GM12878 (cell line): ENCODE measurements around the gene BCL2. TPM values are rescaled to one million over a fixed set of nuclear protein-coding genes. Genes with fewer than 3 reads are reported as not detected.

Experiments used
- CHD1 ChIP-seq: IDR thresholded peaks from 2 replicates; pipeline ENCODE4 v1.6.1; 2012; ENCODE audit warnings: low read depth, low read length, improper control_type of control experiment
- CHD2 ChIP-seq: IDR thresholded peaks from 2 replicates; pipeline ENCODE4 v1.6.1; 2011; ENCODE audit warnings: low read depth, low read length, improper control_type of control experiment, borderline replicate concordance
- CREM ChIP-seq: IDR thresholded peaks from 2 replicates; pipeline ENCODE4 v1.6.1; 2014; ENCODE audit warnings: antibody characterized with exemption, low read depth
- EZH2 ChIP-seq: IDR thresholded peaks from 2 replicates; pipeline ENCODE4 v1.6.1; 2012; ENCODE audit warnings: low read depth, mild to moderate bottlenecking, control low read depth, inconsistent platforms, low read length, borderline replicate concordance; ENCODE audit not compliant: control insufficient read depth
- IRF4 ChIP-seq: IDR thresholded peaks from 2 replicates; pipeline ENCODE4 v1.6.1; 2011; ENCODE audit warnings: low read depth, low read length
- JUNB ChIP-seq: IDR thresholded peaks from 2 replicates; pipeline ENCODE4 v1.6.1; 2016; ENCODE audit warnings: antibody characterized with exemption, mild to moderate bottlenecking
- MEF2A ChIP-seq: IDR thresholded peaks from 2 replicates; pipeline ENCODE4 v1.6.1; 2011; ENCODE audit warnings: low read depth, mild to moderate bottlenecking, low read length, moderate library complexity; ENCODE audit not compliant: insufficient read depth
- MEF2B ChIP-seq: fragments of 450-650 bp; IDR thresholded peaks from 2 replicates; pipeline ENCODE4 v1.6.1; 2018; ENCODE audit warnings: mild to moderate bottlenecking, moderate library complexity; ENCODE audit not compliant: partially characterized antibody, poor library complexity, severe bottlenecking
- MTA3 ChIP-seq: IDR thresholded peaks from 2 replicates; pipeline ENCODE4 v1.6.1; 2012; ENCODE audit warnings: low read length, inconsistent platforms, borderline replicate concordance
- MXI1 ChIP-seq: fragments of 150-350 bp; IDR thresholded peaks from 2 replicates; pipeline ENCODE4 v1.6.1; 2011; ENCODE audit warnings: low read depth, mild to moderate bottlenecking, inconsistent platforms, low read length, improper control_type of control experiment
- MYB ChIP-seq: fragments of 150-350 bp; IDR thresholded peaks from 2 replicates; pipeline ENCODE4 v1.6.1; 2014; ENCODE audit warnings: mild to moderate bottlenecking, low read depth, low read length, borderline replicate concordance
- NFXL1 ChIP-seq: fragments of 450-650 bp; IDR thresholded peaks from 2 replicates; pipeline ENCODE4 v1.6.1; 2017; ENCODE audit warnings: antibody characterized with exemption, mild to moderate bottlenecking, borderline replicate concordance
- NR2C1 ChIP-seq: fragments of 450-650 bp; IDR thresholded peaks from 2 replicates; pipeline ENCODE4 v1.6.1; 2017; ENCODE audit warnings: antibody characterized with exemption, mild to moderate bottlenecking, moderate library complexity
- PAX5 ChIP-seq: IDR thresholded peaks from 2 replicates; pipeline ENCODE4 v1.6.1; 2011; ENCODE audit warnings: low read depth, low read length, borderline replicate concordance
- RB1 ChIP-seq: fragments of 450-650 bp; formaldehyde crosslinking; IDR thresholded peaks from 2 replicates; pipeline ENCODE4 v1.6.1; 2017; ENCODE audit warnings: mild to moderate bottlenecking, borderline replicate concordance
- SIN3A ChIP-seq: IDR thresholded peaks from 2 replicates; pipeline ENCODE4 v1.6.1; 2012; ENCODE audit warnings: low read depth, low read length, improper control_type of control experiment
- SMC3 ChIP-seq: IDR thresholded peaks from 2 replicates; pipeline ENCODE4 v1.6.1; 2011; ENCODE audit warnings: low read length, improper control_type of control experiment, borderline replicate concordance
- SRF ChIP-seq, 2 experiments: IDR thresholded peaks; 2 replicates each; pipeline ENCODE4 v1.6.1; 2011; ENCODE audit warnings: low read depth in 2 of 2, low read length in 2 of 2, mild to moderate bottlenecking in 1 of 2, moderate library complexity in 1 of 2
- TCF3 ChIP-seq: IDR thresholded peaks from 2 replicates; pipeline ENCODE4 v1.6.1; 2012; ENCODE audit warnings: low read depth, mild to moderate bottlenecking, low read length, borderline replicate concordance; ENCODE audit not compliant: insufficient read depth
- USF1 ChIP-seq: IDR thresholded peaks from 2 replicates; pipeline ENCODE4 v1.6.1; 2011; ENCODE audit warnings: borderline replicate concordance, low read depth, mild to moderate bottlenecking, moderate library complexity, mixed read lengths, low read length; ENCODE audit not compliant: insufficient read depth; ENCODE audit errors: extremely low read length
- USF2 ChIP-seq: IDR thresholded peaks from 2 replicates; pipeline ENCODE4 v1.6.1; 2011; ENCODE audit warnings: low read depth, low read length, improper control_type of control experiment, borderline replicate concordance
- ZNF24 ChIP-seq: fragments of 450-650 bp; IDR thresholded peaks from 2 replicates; pipeline ENCODE4 v1.6.1; 2017; ENCODE audit warnings: antibody characterized with exemption, mild to moderate bottlenecking
- ZNF274 ChIP-seq: IDR thresholded peaks from one replicate; pipeline ENCODE4 v1.8.0; 2011; ENCODE audit not compliant: insufficient read length, insufficient read depth
- polyA plus RNA-seq, 11 experiments: library from polyadenylated mRNA; depleted of rRNA in 4 of 11; unstranded in 6 of 11; stranded (reverse) in 5 of 11; fragments of >200 nt; fragmentation: Nextera tagmentation in 4 of 11; fragmentation: Illumina TruSeq in 1 of 11; extraction: Ambion mirVana in 4 of 11; extraction: Trizol in 1 of 11; gene quantifications; 1 replicate in 1 of 11; 2 replicates in 10 of 11; pipeline versions ENCODE4 v1.2.1 to v1.2.3, GENCODE V29; 2011 to 2016; ENCODE audit warnings: inconsistent platforms in 2 of 11, missing spikeins in 2 of 11, low read depth in 1 of 11
- total RNA-seq, 4 experiments: library from RNA; depleted of rRNA in 3 of 4; stranded (reverse); fragments of >200 nt in 3 of 4; fragmentation: Illumina TruSeq in 1 of 4; extraction: Trizol in 1 of 4; gene quantifications; 2 replicates each; pipeline versions ENCODE4 v1.2.1 to v1.2.3, GENCODE V29; 2013 to 2021
- TF ChIP-seq, protein P1 (sequence below): fragments of 450-650 bp; formaldehyde crosslinking; IDR thresholded peaks from 2 replicates; pipeline ENCODE4 v1.5.0; 2022; ENCODE audit warnings: mild to moderate bottlenecking, missing genetic modification characterization
- TF ChIP-seq, protein P2 (sequence below): fragments of 450-650 bp; IDR thresholded peaks from 2 replicates; pipeline ENCODE4 v1.6.1; 2016; ENCODE audit warnings: mild to moderate bottlenecking

Gene BCL2
- total and polyA plus RNA-seq, 10 of the 15 experiments (the other 5 are each of a cell fraction or from before 2014, with no cell fraction given): 4.1 to 47.8 (median 19.3) TPM

GRCh38 chr18:63141778-63142176 is 177.8 kb downstream of the BCL2 start (continued):
- TF ChIP-seq, protein P1, sequence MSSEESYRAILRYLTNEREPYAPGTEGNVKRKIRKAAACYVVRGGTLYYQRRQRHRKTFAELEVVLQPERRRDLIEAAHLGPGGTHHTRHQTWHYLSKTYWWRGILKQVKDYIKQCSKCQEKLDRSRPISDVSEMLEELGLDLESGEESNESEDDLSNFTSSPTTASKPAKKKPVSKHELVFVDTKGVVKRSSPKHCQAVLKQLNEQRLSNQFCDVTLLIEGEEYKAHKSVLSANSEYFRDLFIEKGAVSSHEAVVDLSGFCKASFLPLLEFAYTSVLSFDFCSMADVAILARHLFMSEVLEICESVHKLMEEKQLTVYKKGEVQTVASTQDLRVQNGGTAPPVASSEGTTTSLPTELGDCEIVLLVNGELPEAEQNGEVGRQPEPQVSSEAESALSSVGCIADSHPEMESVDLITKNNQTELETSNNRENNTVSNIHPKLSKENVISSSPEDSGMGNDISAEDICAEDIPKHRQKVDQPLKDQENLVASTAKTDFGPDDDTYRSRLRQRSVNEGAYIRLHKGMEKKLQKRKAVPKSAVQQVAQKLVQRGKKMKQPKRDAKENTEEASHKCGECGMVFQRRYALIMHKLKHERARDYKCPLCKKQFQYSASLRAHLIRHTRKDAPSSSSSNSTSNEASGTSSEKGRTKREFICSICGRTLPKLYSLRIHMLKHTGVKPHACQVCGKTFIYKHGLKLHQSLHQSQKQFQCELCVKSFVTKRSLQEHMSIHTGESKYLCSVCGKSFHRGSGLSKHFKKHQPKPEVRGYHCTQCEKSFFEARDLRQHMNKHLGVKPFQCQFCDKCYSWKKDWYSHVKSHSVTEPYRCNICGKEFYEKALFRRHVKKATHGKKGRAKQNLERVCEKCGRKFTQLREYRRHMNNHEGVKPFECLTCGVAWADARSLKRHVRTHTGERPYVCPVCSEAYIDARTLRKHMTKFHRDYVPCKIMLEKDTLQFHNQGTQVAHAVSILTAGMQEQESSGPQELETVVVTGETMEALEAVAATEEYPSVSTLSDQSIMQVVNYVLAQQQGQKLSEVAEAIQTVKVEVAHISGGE (CRISPR knock-in tag): no peak
- TF ChIP-seq ZNF24 (peak; percentile 80), MYB (no peak), IRF4 (peak; percentile 97), CHD1 (no peak), NR2C1 (no peak), TCF3 (no peak), CREM (peak; percentile 70), MEF2B (peak; percentile 91), CHD2 (peak; percentile 89; the same call in 1 of the 2 replicates), SRF (IDR thresholded peaks at IDR 0.05; ENCODE audit: low read depth in 2 of 2, low read length in 2 of 2) (peak in 1 of 2 experiments; percentile 82; a peak in 2 of 4 replicates), USF1 (peak; percentile 65), NFXL1 (no peak), MXI1 (peak; percentile 95), SIN3A (peak; percentile 71; the same call in 1 of the 2 replicates), JUNB (peak; percentile 22; the same call in 1 of the 2 replicates), EZH2 (no peak), ZNF274 (no peak), USF2 (peak; percentile 74), SMC3 (peak; percentile 28; the same call in 1 of the 2 replicates), PAX5 (peak; percentile 74), MTA3 (no peak), RB1 (no peak), MEF2A (peak; percentile 96)
- TF ChIP-seq, protein P2, sequence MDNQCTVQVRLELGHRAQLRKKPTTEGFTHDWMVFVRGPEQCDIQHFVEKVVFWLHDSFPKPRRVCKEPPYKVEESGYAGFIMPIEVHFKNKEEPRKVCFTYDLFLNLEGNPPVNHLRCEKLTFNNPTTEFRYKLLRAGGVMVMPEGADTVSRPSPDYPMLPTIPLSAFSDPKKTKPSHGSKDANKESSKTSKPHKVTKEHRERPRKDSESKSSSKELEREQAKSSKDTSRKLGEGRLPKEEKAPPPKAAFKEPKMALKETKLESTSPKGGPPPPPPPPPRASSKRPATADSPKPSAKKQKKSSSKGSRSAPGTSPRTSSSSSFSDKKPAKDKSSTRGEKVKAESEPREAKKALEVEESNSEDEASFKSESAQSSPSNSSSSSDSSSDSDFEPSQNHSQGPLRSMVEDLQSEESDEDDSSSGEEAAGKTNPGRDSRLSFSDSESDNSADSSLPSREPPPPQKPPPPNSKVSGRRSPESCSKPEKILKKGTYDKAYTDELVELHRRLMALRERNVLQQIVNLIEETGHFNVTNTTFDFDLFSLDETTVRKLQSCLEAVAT: peak; percentile 62
